Smooth muscle cell (in vitro differentiated cells): ENCODE measurements around the gene PDE11A. TPM values are rescaled to one million over a fixed set of nuclear protein-coding genes. Genes with fewer than 3 reads are reported as not detected.

Experiments
- DNase-seq: peaks from one replicate; lab custom pipeline; 2025; ENCODE audit not compliant: unreplicated experiment; lab: John Stamatoyannopoulos, UW
- H2AFZ ChIP-seq: fragments of 200-600 bp; sonication (generic); 2 replicates; pipeline ENCODE4 v1.6.0; 2016; ENCODE audit warnings: antibody characterized with exemption, low read depth, mild to moderate bottlenecking
- H3F3A ChIP-seq: fragments of 200-600 bp; sonication (generic); 2 replicates; pipeline ENCODE4 v1.6.0; 2017; ENCODE audit warnings: antibody characterized with exemption, low read depth
- H3K27ac ChIP-seq: fragments of 200-600 bp; sonication (generic); 2 replicates; pipeline ENCODE4 v1.5.1; 2016; ENCODE audit warnings: low read depth, mild to moderate bottlenecking
- H3K27me3 ChIP-seq: fragments of 200-600 bp; sonication (generic); 2 replicates; pipeline ENCODE4 v1.6.1; 2016; ENCODE audit warnings: low read depth, mild to moderate bottlenecking
- H3K36me3 ChIP-seq: fragments of 200-600 bp; sonication (generic); 2 replicates; pipeline ENCODE4 v1.5.1; 2016; ENCODE audit warnings: low read depth
- H3K4me1 ChIP-seq: fragments of 200-600 bp; sonication (generic); 2 replicates; pipeline ENCODE4 v1.5.1; 2016; ENCODE audit warnings: low read depth
- H3K4me2 ChIP-seq: fragments of 200-600 bp; sonication (generic); 2 replicates; pipeline ENCODE4 v1.6.0; 2016; ENCODE audit warnings: mild to moderate bottlenecking
- H3K4me3 ChIP-seq: fragments of 200-600 bp; sonication (generic); 2 replicates; pipeline ENCODE4 v1.5.1; 2016; ENCODE audit warnings: mild to moderate bottlenecking
- H3K79me2 ChIP-seq: fragments of 200-600 bp; sonication (generic); 2 replicates; pipeline ENCODE4 v1.6.0; 2016; ENCODE audit warnings: low read depth, mild to moderate bottlenecking
- H3K9ac ChIP-seq: fragments of 200-600 bp; sonication (generic); 2 replicates; pipeline ENCODE4 v1.6.0; 2016; ENCODE audit warnings: low read depth
- H3K9me3 ChIP-seq: fragments of 200-600 bp; sonication (generic); replicated peaks from 2 replicates; pipeline ENCODE4 v1.5.1; 2016; ENCODE audit warnings: low read depth
- H4K20me1 ChIP-seq: fragments of 200-600 bp; sonication (generic); 2 replicates; pipeline ENCODE4 v1.6.0; 2016; ENCODE audit warnings: low read depth
- WGBS: methylation state at CpG from one replicate; pipeline ENCODE4 v1.1.7; 2016; ENCODE audit warnings: low lambda C conversion rate; 5-methylcytosine and 5-hydroxymethylcytosine counted together
- polyA plus RNA-seq: library from polyadenylated mRNA; unstranded; fragments of >200 nt; fragmentation: Nextera tagmentation; extraction: Ambion mirVana; gene quantifications from 2 replicates; pipeline ENCODE4 v1.2.1, GENCODE V29; 2016
- total RNA-seq: library from RNA; depleted of rRNA; stranded (reverse); fragments of >200 nt; gene quantifications from 2 replicates; pipeline ENCODE4 v1.2.3, GENCODE V29; 2014
- TF ChIP-seq, protein P1 (sequence below): fragments of 200-600 bp; sonication (generic); IDR thresholded peaks from 2 replicates; pipeline ENCODE4 v1.5.1; 2017; ENCODE audit warnings: borderline replicate concordance, mild to moderate bottlenecking, antibody characterized with exemption; ENCODE audit not compliant: insufficient read depth, poor library complexity, severe bottlenecking

Gene PDE11A
- total and polyA plus RNA-seq, 2 experiments from 2014 or later: under 0.01 TPM; not detected in 1

DNA sequence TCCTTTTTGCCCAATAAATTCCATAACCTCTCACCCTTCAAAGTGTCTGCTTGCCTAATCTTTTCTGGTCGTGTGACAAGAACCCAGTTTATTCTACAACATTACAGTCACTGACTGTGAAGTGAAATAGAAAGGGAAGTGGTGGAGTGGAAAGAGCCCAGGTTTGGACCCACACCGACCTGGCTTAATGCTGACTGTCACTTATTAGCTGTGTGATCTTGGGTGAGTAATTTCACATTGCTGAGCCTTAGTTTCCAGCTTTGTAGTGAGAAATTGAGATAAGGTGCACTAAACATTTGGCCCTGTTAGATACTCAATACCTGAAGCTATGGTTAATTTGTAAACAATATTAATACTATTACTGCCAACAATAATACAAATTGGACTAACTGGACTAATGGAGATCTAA, 388.9 kb downstream of the PDE11A start:
- no peak for DNase-seq
- WGBS: 62% methylated on average over 2 of the region's 2 CpGs
- H3K4me1 ChIP-seq: peaks cover 5% of the 10 kb centered on the region
- no peaks in the 10 kb centered on the region for H3K27me3 ChIP-seq
- no peak overlapping the region for H3K4me2 ChIP-seq
- no peak overlapping the region for H3K27ac ChIP-seq
- H3K79me2 ChIP-seq: no peaks in the 10 kb centered on the region
- H3K9ac ChIP-seq: no peak overlapping the region
- TF ChIP-seq, protein P1, sequence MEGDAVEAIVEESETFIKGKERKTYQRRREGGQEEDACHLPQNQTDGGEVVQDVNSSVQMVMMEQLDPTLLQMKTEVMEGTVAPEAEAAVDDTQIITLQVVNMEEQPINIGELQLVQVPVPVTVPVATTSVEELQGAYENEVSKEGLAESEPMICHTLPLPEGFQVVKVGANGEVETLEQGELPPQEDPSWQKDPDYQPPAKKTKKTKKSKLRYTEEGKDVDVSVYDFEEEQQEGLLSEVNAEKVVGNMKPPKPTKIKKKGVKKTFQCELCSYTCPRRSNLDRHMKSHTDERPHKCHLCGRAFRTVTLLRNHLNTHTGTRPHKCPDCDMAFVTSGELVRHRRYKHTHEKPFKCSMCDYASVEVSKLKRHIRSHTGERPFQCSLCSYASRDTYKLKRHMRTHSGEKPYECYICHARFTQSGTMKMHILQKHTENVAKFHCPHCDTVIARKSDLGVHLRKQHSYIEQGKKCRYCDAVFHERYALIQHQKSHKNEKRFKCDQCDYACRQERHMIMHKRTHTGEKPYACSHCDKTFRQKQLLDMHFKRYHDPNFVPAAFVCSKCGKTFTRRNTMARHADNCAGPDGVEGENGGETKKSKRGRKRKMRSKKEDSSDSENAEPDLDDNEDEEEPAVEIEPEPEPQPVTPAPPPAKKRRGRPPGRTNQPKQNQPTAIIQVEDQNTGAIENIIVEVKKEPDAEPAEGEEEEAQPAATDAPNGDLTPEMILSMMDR: no peak
- no peaks in the 10 kb centered on the region for H3K36me3 ChIP-seq
- H4K20me1 ChIP-seq: no peaks in the 10 kb centered on the region
- H3K4me3 ChIP-seq: no peak overlapping the region
- no peak overlapping the region for H2AFZ ChIP-seq
- H3K9me3 ChIP-seq: no peaks in the 10 kb centered on the region
- no peaks in the 10 kb centered on the region for H3F3A ChIP-seq

DNA sequence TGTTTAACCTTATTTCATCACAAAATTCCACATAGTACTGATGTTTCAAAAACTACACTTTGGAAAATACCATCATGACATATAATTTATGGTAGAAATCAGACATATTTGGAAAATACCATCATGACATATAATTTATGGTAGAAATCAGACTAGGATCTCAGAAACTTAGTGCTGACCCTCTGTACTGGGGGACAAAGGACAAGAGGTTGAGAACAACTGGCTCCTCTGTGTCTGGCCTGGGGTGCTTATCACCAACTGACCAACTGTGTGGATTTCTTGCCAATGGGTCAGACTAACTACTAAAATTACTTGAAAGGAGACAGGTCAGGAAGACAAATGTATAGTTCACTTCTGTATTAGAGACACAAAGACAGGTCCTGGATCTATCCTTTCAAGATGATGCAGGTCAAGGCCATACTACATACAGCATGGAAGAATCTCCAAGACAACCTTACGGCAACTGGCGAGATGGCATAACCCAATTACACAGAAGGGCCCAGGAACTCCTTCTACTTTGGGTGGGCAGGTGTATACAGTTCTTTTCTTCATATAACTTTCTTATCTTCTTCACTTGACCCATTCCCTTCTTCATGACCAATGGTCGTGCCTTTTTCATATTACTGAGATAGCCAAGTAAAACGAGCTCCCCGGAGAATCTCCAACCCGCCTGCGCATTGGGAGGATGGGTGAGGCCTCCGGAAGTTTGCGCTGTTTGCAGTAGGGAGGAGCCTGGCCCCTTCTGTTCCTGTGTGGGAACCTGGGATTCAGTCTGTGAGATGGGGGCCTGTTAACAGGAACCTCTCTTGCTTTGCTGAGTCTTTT, 389.5 kb downstream of the PDE11A start:
- no peak for DNase-seq
- Histone ChIP-seq H3K9ac (no peak overlapping the region), H3K27me3 (no peaks in the 10 kb centered on the region), H3K9me3 (no peaks in the 10 kb centered on the region), H3K27ac (no peak overlapping the region), H3K79me2 (no peaks in the 10 kb centered on the region), H3K4me3 (no peak overlapping the region), H3F3A (no peaks in the 10 kb centered on the region), H3K4me2 (no peak overlapping the region), H2AFZ (no peak overlapping the region), H4K20me1 (no peaks in the 10 kb centered on the region), H3K4me1 (peaks cover 5% of the 10 kb centered on the region), H3K36me3 (no peaks in the 10 kb centered on the region)
- 94% methylated on average over 9 of the region's 9 CpGs for whole genome bisulfite sequencing
- TF ChIP-seq, protein P1: no peak

DNA sequence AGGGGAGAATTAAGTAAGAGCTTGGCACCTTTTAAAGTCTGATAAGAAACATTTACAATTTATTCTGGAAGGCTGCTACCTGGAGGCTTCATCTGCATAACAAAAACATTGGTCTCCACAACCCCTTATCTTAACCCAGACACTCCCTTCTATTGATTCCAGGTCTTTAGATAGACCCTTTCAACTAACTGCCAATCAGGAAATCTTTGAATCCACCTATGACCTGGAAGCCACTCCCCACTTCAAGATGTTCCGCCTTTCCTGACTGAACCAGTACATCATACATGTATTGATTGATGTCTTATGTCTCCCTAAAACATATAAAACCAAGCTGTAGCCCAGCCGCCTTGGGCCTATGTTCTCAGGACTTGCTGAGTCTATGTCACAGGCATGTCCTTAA, 390.6 kb downstream of the PDE11A start:
- no peak overlapping the region for H3K9ac ChIP-seq
- no peaks in the 10 kb centered on the region for H3F3A ChIP-seq
- TF ChIP-seq, protein P1: no peak
- peaks cover 2% of the 10 kb centered on the region for H3K27me3 ChIP-seq
- DNase-seq: no peak
- H3K4me3 ChIP-seq: no peak overlapping the region
- H3K4me2 ChIP-seq: no peak overlapping the region
- H3K36me3 ChIP-seq: no peaks in the 10 kb centered on the region
- no peak overlapping the region for H2AFZ ChIP-seq
- 84% methylated on average over 2 of the region's 2 CpGs for WGBS
- no peak overlapping the region for H3K27ac ChIP-seq
- H3K4me1 ChIP-seq: peaks cover 5% of the 10 kb centered on the region
- H3K79me2 ChIP-seq: no peaks in the 10 kb centered on the region
- H3K9me3 ChIP-seq: no peaks in the 10 kb centered on the region
- H4K20me1 ChIP-seq: no peaks in the 10 kb centered on the region
